Astrocyte (in vitro differentiated cells and primary cell): ENCODE measurements around the gene ALDH1A3. TPM values are rescaled to one million over a fixed set of nuclear protein-coding genes. Genes with fewer than 3 reads are reported as not detected.

Experiments
- DNase-seq: peaks from one replicate; pipeline ENCODE4 v3.0.0-alpha.2; 2010; ENCODE audit warnings: low read depth
- FAIRE-seq: peaks from 2 replicates; lab custom pipeline; 2011; peaks lifted over from hg19 to GRCh38; lab: Jason Lieb, UNC
- H2AFZ ChIP-seq: 2 replicates; pipeline ENCODE4 v1.6.0; 2012; ENCODE audit warnings: low read depth, low read length, inconsistent platforms
- H3K27ac ChIP-seq: 2 replicates; pipeline ENCODE4 v1.5.1; 2011; ENCODE audit warnings: low read depth, low read length, inconsistent platforms
- H3K27me3 ChIP-seq: 2 replicates; pipeline ENCODE4 v1.6.0; 2011; ENCODE audit warnings: low read length, inconsistent platforms; ENCODE audit not compliant: insufficient read depth
- H3K36me3 ChIP-seq: 2 replicates; pipeline ENCODE4 v1.5.1; 2011; ENCODE audit warnings: low read length, inconsistent platforms; ENCODE audit not compliant: insufficient read depth
- H3K4me1 ChIP-seq: 2 replicates; pipeline ENCODE4 v1.5.1; 2011; ENCODE audit warnings: low read length, inconsistent platforms; ENCODE audit not compliant: insufficient read depth
- H3K4me2 ChIP-seq: 2 replicates; pipeline ENCODE4 v1.6.0; 2012; ENCODE audit warnings: low read length, inconsistent platforms
- H3K4me3 ChIP-seq: 2 replicates; pipeline ENCODE4 v1.5.1; 2011; ENCODE audit warnings: low read depth, mild to moderate bottlenecking, low read length, inconsistent platforms; ENCODE audit not compliant: insufficient read depth
- H3K79me2 ChIP-seq: 2 replicates; pipeline ENCODE4 v1.6.0; 2012; ENCODE audit warnings: mild to moderate bottlenecking, low read length, inconsistent platforms; ENCODE audit not compliant: insufficient read depth
- H3K9ac ChIP-seq: 2 replicates; pipeline ENCODE4 v1.6.0; 2012; ENCODE audit warnings: mild to moderate bottlenecking, low read length, inconsistent platforms
- H3K9me3 ChIP-seq: 2 replicates; pipeline ENCODE4 v1.5.1; 2012; ENCODE audit warnings: low read depth, mild to moderate bottlenecking, low read length, inconsistent platforms; ENCODE audit not compliant: insufficient read depth
- H4K20me1 ChIP-seq: 2 replicates; pipeline ENCODE4 v1.6.0; 2012; ENCODE audit warnings: low read length, inconsistent platforms; ENCODE audit not compliant: insufficient read depth
- H3K27ac Mint-ChIP-seq: one replicate; pipeline ENCODE4 v1.8.0; 2021; ENCODE audit warnings: mild to moderate bottlenecking, mixed read lengths; ENCODE audit not compliant: unreplicated experiment
- H3K27me3 Mint-ChIP-seq: one replicate; pipeline ENCODE4 v1.8.0; 2021; ENCODE audit warnings: low read depth, mixed read lengths; ENCODE audit not compliant: unreplicated experiment
- H3K36me3 Mint-ChIP-seq: one replicate; pipeline ENCODE4 v1.8.0; 2021; ENCODE audit warnings: low read depth, mixed read lengths; ENCODE audit not compliant: unreplicated experiment
- H3K4me1 Mint-ChIP-seq: one replicate; pipeline ENCODE4 v1.8.0; 2021; ENCODE audit warnings: low read depth, mixed read lengths; ENCODE audit not compliant: unreplicated experiment
- H3K4me3 Mint-ChIP-seq: one replicate; pipeline ENCODE4 v1.8.0; 2021; ENCODE audit warnings: mild to moderate bottlenecking, moderate library complexity, mixed read lengths; ENCODE audit not compliant: unreplicated experiment
- H3K9me3 Mint-ChIP-seq: one replicate; pipeline ENCODE4 v1.8.0; 2021; ENCODE audit warnings: mild to moderate bottlenecking, mixed read lengths; ENCODE audit not compliant: unreplicated experiment
- EZH2 ChIP-seq: IDR thresholded peaks from 2 replicates; pipeline ENCODE4 v1.6.1; 2012; ENCODE audit warnings: mild to moderate bottlenecking, low read length, inconsistent platforms; ENCODE audit not compliant: insufficient read depth
- total RNA-seq: library from RNA; stranded (reverse); gene quantifications from 2 replicates; pipeline ENCODE4 v1.2.1, GENCODE V29; 2021
- TF ChIP-seq, protein P1 (sequence below): IDR thresholded peaks from 2 replicates; pipeline ENCODE4 v1.5.1; 2011; ENCODE audit warnings: low read depth, mild to moderate bottlenecking, inconsistent platforms, low read length, moderate library complexity; ENCODE audit not compliant: insufficient read depth

The ALDH1A3 gene
- total RNA-seq, 1 donor from 2014 or later, result 0.95 TPM

GRCh38 chr15:100898152-100898490 is 18.5 kb downstream of the ALDH1A3 start:
- Histone ChIP-seq H3K9ac (no peak overlapping the region), H3K4me2 (no peak overlapping the region), H3K36me3 (no peaks in the 10 kb centered on the region), H2AFZ (no peak overlapping the region), H3K4me3 (no peak overlapping the region), H3K27me3 (no peaks in the 10 kb centered on the region), H3K4me1 (peaks cover 4% of the 10 kb centered on the region), H3K79me2 (no peaks in the 10 kb centered on the region), H3K27ac (no peak overlapping the region), H4K20me1 (no peaks in the 10 kb centered on the region), H3K9me3 (no peaks in the 10 kb centered on the region)
- Mint-ChIP-seq H3K9me3 (no peaks in the 10 kb centered on the region), H3K36me3 (no peaks in the 10 kb centered on the region), H3K4me1 (no peaks in the 10 kb centered on the region), H3K4me3 (no peak overlapping the region), H3K27ac (no peak overlapping the region), H3K27me3 (peaks cover 39% of the 10 kb centered on the region)
- no peak for TF ChIP-seq EZH2
- TF ChIP-seq, protein P1, sequence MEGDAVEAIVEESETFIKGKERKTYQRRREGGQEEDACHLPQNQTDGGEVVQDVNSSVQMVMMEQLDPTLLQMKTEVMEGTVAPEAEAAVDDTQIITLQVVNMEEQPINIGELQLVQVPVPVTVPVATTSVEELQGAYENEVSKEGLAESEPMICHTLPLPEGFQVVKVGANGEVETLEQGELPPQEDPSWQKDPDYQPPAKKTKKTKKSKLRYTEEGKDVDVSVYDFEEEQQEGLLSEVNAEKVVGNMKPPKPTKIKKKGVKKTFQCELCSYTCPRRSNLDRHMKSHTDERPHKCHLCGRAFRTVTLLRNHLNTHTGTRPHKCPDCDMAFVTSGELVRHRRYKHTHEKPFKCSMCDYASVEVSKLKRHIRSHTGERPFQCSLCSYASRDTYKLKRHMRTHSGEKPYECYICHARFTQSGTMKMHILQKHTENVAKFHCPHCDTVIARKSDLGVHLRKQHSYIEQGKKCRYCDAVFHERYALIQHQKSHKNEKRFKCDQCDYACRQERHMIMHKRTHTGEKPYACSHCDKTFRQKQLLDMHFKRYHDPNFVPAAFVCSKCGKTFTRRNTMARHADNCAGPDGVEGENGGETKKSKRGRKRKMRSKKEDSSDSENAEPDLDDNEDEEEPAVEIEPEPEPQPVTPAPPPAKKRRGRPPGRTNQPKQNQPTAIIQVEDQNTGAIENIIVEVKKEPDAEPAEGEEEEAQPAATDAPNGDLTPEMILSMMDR, result no peak
- FAIRE-seq (no peak), DNase-seq (no peak)

GRCh38 chr15:100898661-100899462 is 19.2 kb downstream of the ALDH1A3 start:
- Histone ChIP-seq H3K36me3 (no peaks in the 10 kb centered on the region), H4K20me1 (no peaks in the 10 kb centered on the region), H3K9ac (no peak overlapping the region), H3K27ac (no peak overlapping the region), H3K4me3 (no peak overlapping the region), H3K4me1 (peaks cover 4% of the 10 kb centered on the region), H3K9me3 (no peaks in the 10 kb centered on the region), H3K4me2 (no peak overlapping the region), H3K79me2 (no peaks in the 10 kb centered on the region), H3K27me3 (no peaks in the 10 kb centered on the region), H2AFZ (no peak overlapping the region)
- Mint-ChIP-seq H3K4me1 (no peaks in the 10 kb centered on the region), H3K27ac (no peak overlapping the region), H3K4me3 (no peak overlapping the region), H3K9me3 (no peaks in the 10 kb centered on the region), H3K36me3 (no peaks in the 10 kb centered on the region), H3K27me3 (peaks cover 32% of the 10 kb centered on the region)
- DNase-seq, result no peak
- TF ChIP-seq, protein P1, result no peak
- TF ChIP-seq EZH2, result no peak
- FAIRE-seq, result no peak

DNA sequence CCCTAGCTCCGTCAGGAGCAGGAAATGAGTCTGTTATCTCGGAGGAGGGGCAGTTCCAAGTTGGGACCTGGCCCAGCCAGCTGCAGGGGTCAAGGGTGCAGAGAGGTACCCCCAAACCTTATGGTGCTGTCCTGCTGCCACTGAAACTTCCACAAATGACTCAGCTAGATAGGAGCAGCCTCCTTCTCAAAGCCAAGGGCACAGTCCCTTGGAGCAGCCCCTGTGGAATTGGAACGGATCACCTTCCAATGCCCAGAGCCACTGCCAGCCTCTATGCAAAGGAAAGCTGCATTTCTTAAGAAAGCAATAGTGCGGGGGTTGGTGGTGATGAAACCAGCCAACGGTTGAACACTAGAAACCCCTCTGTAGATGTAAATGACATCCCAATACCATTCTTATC is 20.0 kb downstream of the ALDH1A3 start:
- Histone ChIP-seq H3K9ac (no peak overlapping the region), H4K20me1 (no peaks in the 10 kb centered on the region), H3K27ac (no peak overlapping the region), H3K36me3 (no peaks in the 10 kb centered on the region), H3K27me3 (no peaks in the 10 kb centered on the region), H3K4me2 (no peak overlapping the region), H3K9me3 (no peaks in the 10 kb centered on the region), H2AFZ (no peak overlapping the region), H3K4me1 (peaks cover 4% of the 10 kb centered on the region), H3K4me3 (no peak overlapping the region), H3K79me2 (no peaks in the 10 kb centered on the region)
- FAIRE-seq, result no peak
- Mint-ChIP-seq H3K9me3 (peaks cover 4% of the 10 kb centered on the region), H3K4me1 (no peaks in the 10 kb centered on the region), H3K27me3 (peaks cover 25% of the 10 kb centered on the region), H3K27ac (no peak overlapping the region), H3K4me3 (no peak overlapping the region), H3K36me3 (no peaks in the 10 kb centered on the region)
- no peak for DNase-seq
- TF ChIP-seq EZH2, result no peak
- TF ChIP-seq, protein P1, result no peak
